HEK293 (cell line): Measurements from ENCODE around the gene GSTM5.
"Not testable (repeated sequence)": the region's sequence is repeated elsewhere in the genome, so short reads cannot be mapped to it uniquely, and the experiment has no call there.

Source experiments
- CTCF ChIA-PET: fragments of 350-600 bp; formaldehyde crosslinking; extraction: SDS; loops from one replicate; lab custom pipeline; 2021; ENCODE audit warnings: antibody characterized with exemption; lab: Yijun Ruan, JAX
- POLR2A ChIA-PET: fragments of 300-600 bp; formaldehyde crosslinking; extraction: SDS; loops from one replicate; lab custom pipeline; 2020; ENCODE audit warnings: antibody characterized with exemption, inconsistent platforms; lab: Yijun Ruan, JAX
- H3K27ac ChIP-seq: fragments of 200-500 bp; sonication (Bioruptor generic); 2 replicates; pipeline ENCODE4 v1.5.1; 2014; ENCODE audit warnings: low read depth, low read length, control low read depth, inconsistent platforms; ENCODE audit errors: extremely low read depth
- H3K36me3 ChIP-seq, 2 experiments: fragments of 200-500 bp in 1 of 2; sonication (Bioruptor generic) in 1 of 2; 1 replicate in 1 of 2; 2 replicates in 1 of 2; pipeline ENCODE4 v1.5.1; 2014 to 2017; ENCODE audit warnings: inconsistent platforms in 2 of 2, low read length in 2 of 2; ENCODE audit not compliant: control insufficient read depth in 2 of 2, insufficient read depth in 1 of 2
- H3K4me1 ChIP-seq: fragments of 200-500 bp; sonication (Bioruptor generic); 2 replicates; pipeline ENCODE4 v1.5.1; 2014; ENCODE audit warnings: mild to moderate bottlenecking, low read length, inconsistent platforms; ENCODE audit not compliant: control insufficient read depth, insufficient read depth
- H3K4me3 ChIP-seq: 2 replicates; pipeline ENCODE4 v1.5.1; 2011; ENCODE audit warnings: low read depth, mild to moderate bottlenecking, control low read depth, low read length, moderate library complexity
- H3K9me3 ChIP-seq: fragments of 200-500 bp; sonication (Bioruptor generic); 2 replicates; pipeline ENCODE4 v1.5.1; 2014; ENCODE audit warnings: low read depth, low read length, inconsistent platforms; ENCODE audit not compliant: control insufficient read depth, insufficient read depth
- WT1 ChIP-seq: fragments of 450-650 bp; formaldehyde crosslinking; IDR thresholded peaks from 2 replicates; pipeline ENCODE4 v1.5.1; 2016; ENCODE audit warnings: missing biosample characterization, missing genetic modification characterization
- ZBTB7A ChIP-seq: fragments of 450-650 bp; formaldehyde crosslinking; IDR thresholded peaks from 2 replicates; pipeline ENCODE4 v1.5.1; 2016; ENCODE audit warnings: low read depth, missing biosample characterization, missing genetic modification characterization
- ZFP37 ChIP-seq: fragments of 450-650 bp; formaldehyde crosslinking; IDR thresholded peaks from 2 replicates; pipeline ENCODE4 v1.5.1; 2016; ENCODE audit warnings: missing biosample characterization, missing genetic modification characterization
- ZNF174 ChIP-seq: fragments of 450-650 bp; formaldehyde crosslinking; IDR thresholded peaks from 2 replicates; pipeline ENCODE4 v1.5.0; 2017; ENCODE audit warnings: missing biosample characterization, mild to moderate bottlenecking, missing genetic modification characterization
- ZNF221 ChIP-seq: fragments of 450-650 bp; formaldehyde crosslinking; IDR thresholded peaks from 2 replicates; pipeline ENCODE4 v1.5.1; 2017; ENCODE audit warnings: missing biosample characterization, missing genetic modification characterization, borderline replicate concordance
- ZNF366 ChIP-seq: fragments of 450-650 bp; formaldehyde crosslinking; conservative IDR thresholded peaks from 2 replicates; pipeline ENCODE4 v1.5.1; 2016; ENCODE audit warnings: missing biosample characterization, missing genetic modification characterization
- ZNF391 ChIP-seq: fragments of 450-650 bp; formaldehyde crosslinking; IDR thresholded peaks from 2 replicates; pipeline ENCODE4 v1.5.1; 2016; ENCODE audit warnings: low read depth, missing biosample characterization, missing genetic modification characterization, borderline replicate concordance
- ZNF585B ChIP-seq: fragments of 450-650 bp; formaldehyde crosslinking; IDR thresholded peaks from 2 replicates; pipeline ENCODE4 v1.5.1; 2016; ENCODE audit warnings: missing biosample characterization, missing genetic modification characterization
- ZNF610 ChIP-seq: fragments of 450-650 bp; formaldehyde crosslinking; IDR thresholded peaks from 2 replicates; pipeline ENCODE4 v1.5.1; 2016; ENCODE audit warnings: missing biosample characterization, missing genetic modification characterization, borderline replicate concordance
- ZNF654 ChIP-seq: fragments of 450-650 bp; formaldehyde crosslinking; IDR thresholded peaks from 2 replicates; pipeline ENCODE4 v1.5.1; 2016; ENCODE audit warnings: low read depth, missing biosample characterization, missing genetic modification characterization
- ZNF785 ChIP-seq: fragments of 450-650 bp; formaldehyde crosslinking; IDR thresholded peaks from 2 replicates; pipeline ENCODE4 v1.5.1; 2016; ENCODE audit warnings: missing biosample characterization, missing genetic modification characterization
- ZSCAN23 ChIP-seq: fragments of 450-650 bp; formaldehyde crosslinking; IDR thresholded peaks from 2 replicates; pipeline ENCODE4 v1.5.1; 2016; ENCODE audit warnings: missing biosample characterization, missing genetic modification characterization
- TF ChIP-seq, protein P1 (sequence below): fragments of 450-650 bp; formaldehyde crosslinking; IDR thresholded peaks from 2 replicates; pipeline ENCODE4 v1.5.1; 2016; ENCODE audit warnings: missing biosample characterization, missing genetic modification characterization
- TF ChIP-seq, protein P2 (sequence below): fragments of 450-650 bp; formaldehyde crosslinking; IDR thresholded peaks from 2 replicates; pipeline ENCODE4 v1.5.1; 2016; ENCODE audit warnings: missing biosample characterization, missing genetic modification characterization, borderline replicate concordance
- TF ChIP-seq, protein P3 (sequence below): fragments of 450-650 bp; formaldehyde crosslinking; conservative IDR thresholded peaks from 2 replicates; pipeline ENCODE4 v1.5.1; 2016; ENCODE audit warnings: low read depth, missing biosample characterization, missing genetic modification characterization

The GSTM5 gene

DNA sequence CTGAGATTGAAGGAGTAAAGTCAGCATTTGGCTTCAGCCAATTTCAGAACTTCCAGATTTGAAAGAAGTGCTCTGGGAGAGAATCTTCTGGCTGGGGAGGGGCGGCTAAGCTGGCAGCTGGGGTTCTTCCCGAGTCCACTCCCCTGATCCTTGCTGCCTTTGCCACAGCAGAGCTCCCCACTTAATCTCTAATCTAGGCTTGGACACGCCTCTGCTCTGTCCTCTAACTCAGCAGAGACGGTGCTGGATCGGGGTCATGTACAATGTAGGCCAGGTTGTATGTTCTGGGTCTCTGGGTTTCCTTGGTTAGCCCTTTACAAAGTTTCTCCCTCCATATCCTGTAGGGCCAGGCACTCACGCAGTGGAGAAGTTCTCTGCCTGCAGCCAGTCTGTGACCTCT lies 38.9 kb downstream of the GSTM5 start:
- Histone ChIP-seq H3K27ac (no peak overlapping the region), H3K4me3 (no peak overlapping the region), H3K36me3 (no peaks in the 10 kb centered on the region), H3K9me3 (no peaks in the 10 kb centered on the region; the same call in 1 of the 2 replicates), H3K4me1 (no peaks in the 10 kb centered on the region)
- ChIA-PET POLR2A (no interaction called here), CTCF (interaction anchor here (1.2 to 1.4 kb wide), 2 partner anchors 107 kb away, joined by 4 to 6 read pairs; no protein-coding TSS in a partner anchor)
- no peak for TF ChIP-seq ZNF610 (tag by site-specific recombination)
- no peak for TF ChIP-seq ZBTB7A (tag by site-specific recombination)

DNA sequence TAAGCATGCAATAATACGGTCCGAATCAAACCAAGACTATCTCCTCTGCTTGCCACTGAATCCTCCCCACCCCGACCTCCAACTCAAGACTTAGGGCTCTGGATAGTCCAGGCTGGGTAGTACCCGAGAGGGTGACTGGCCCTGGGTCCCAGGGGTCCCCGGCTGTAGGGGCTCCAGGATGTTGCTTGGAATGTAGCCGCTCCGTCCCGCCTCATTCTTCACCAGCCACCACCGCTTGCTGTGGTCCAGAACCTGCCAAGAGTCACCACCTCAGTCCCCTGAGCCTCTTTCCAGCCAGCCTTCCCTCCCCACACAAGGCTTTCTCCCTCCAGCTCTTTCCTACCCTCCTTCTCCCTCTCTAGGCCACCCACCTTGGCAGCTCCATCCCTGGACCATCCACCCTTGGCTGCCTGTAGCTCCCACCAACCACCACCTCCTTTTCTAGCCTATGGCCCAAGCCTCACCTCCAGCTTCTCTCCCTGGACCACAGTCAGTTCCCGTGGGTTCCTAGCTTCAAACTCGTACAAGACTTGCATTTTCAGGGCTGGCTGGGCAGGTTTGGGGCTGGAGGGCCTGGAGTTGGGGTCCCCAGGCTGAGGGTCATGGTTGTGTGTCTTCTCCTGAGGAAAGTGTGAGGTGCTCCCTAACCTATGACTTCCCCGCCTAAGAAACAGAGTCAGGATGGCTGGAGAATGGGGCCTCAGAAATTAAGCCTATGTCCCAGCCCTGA lies 39.6 kb downstream of the GSTM5 start:
- Histone ChIP-seq H3K4me1 (no peaks in the 10 kb centered on the region), H3K36me3 (no peaks in the 10 kb centered on the region), H3K4me3 (no peak overlapping the region), H3K9me3 (no peaks in the 10 kb centered on the region; the same call in 1 of the 2 replicates), H3K27ac (no peak overlapping the region)
- CTCF ChIA-PET: interaction anchor here (0.8 to 1.2 kb wide), 2 partner anchors 108 to 112 kb away, joined by 4 read pairs; no protein-coding TSS in a partner anchor
- POLR2A ChIA-PET: no interaction called here
- no peak for TF ChIP-seq ZNF585B (tag by site-specific recombination)

DNA sequence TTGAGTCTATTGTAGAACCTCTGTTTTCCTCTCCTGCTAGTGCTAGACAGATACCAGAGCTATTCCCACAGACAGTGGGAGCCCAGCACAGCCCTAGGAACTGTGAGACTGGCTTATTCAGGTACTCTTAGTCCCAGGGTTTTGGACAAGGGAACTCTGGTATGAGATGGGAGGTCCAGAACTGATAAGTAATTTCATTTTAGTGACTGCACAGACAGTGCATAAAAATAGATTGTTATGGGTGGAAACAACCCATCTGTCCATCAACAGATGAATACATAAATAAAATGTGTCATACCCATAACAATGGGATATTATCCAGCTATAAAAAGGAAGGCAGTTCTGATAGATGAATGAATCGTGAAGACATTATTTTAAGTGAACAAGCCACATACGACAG lies 42.7 kb downstream of the GSTM5 start:
- TF ChIP-seq, protein P1, sequence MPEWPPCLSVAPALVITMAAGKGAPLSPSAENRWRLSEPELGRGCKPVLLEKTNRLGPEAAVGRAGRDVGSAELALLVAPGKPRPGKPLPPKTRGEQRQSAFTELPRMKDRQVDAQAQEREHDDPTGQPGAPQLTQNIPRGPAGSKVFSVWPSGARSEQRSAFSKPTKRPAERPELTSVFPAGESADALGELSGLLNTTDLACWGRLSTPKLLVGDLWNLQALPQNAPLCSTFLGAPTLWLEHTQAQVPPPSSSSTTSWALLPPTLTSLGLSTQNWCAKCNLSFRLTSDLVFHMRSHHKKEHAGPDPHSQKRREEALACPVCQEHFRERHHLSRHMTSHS: no peak
- TF ChIP-seq, protein P2, sequence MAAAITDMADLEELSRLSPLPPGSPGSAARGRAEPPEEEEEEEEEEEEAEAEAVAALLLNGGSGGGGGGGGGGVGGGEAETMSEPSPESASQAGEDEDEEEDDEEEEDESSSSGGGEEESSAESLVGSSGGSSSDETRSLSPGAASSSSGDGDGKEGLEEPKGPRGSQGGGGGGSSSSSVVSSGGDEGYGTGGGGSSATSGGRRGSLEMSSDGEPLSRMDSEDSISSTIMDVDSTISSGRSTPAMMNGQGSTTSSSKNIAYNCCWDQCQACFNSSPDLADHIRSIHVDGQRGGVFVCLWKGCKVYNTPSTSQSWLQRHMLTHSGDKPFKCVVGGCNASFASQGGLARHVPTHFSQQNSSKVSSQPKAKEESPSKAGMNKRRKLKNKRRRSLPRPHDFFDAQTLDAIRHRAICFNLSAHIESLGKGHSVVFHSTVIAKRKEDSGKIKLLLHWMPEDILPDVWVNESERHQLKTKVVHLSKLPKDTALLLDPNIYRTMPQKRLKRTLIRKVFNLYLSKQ (tag by site-specific recombination): no peak
- TF ChIP-seq ZNF391 (tag by site-specific recombination) (no peak), ZNF174 (no peak), ZNF221 (tag by site-specific recombination) (no peak)
- no peaks in the 10 kb centered on the region for H3K4me1 ChIP-seq
- ChIA-PET POLR2A (no interaction called here), CTCF (interaction anchor here (1.5 to 3.4 kb wide), 2 partner anchors 22 to 230 kb away, joined by 6 to 12 read pairs; partner anchors contain the start of gene AHCYL1)
- H3K4me3 ChIP-seq: no peak overlapping the region
- no peak overlapping the region for H3K27ac ChIP-seq
- no peaks in the 10 kb centered on the region for H3K9me3 ChIP-seq
- no peaks in the 10 kb centered on the region for H3K36me3 ChIP-seq

DNA sequence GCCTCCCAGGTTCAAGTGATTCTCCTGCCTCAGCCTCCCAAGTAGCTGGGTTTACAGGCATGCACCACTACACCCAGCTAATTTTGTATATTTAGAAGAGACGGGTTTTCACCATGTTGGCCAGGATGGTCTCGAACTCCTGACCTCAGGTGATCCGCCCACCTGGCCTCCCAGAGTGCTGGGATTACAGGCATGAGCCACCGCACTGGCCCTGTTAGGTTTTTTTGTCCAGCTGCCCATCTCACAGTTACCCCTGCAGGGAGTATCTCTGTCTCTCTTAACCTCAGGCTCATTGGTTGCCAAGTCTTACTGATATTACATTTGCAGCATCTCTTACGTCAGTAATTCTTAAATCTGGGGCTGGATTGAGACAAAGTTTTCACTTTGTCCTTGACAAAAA lies 44.3 kb downstream of the GSTM5 start:
- CTCF ChIA-PET: interaction anchor here (0.9 to 3.4 kb wide), 2 partner anchors 114 to 228 kb away, joined by 3 to 12 read pairs; partner anchors contain the start of gene AHCYL1
- H3K4me1 ChIP-seq, H3K4me3 ChIP-seq, H3K9me3 ChIP-seq, H3K27ac ChIP-seq, H3K36me3 ChIP-seq, POLR2A ChIA-PET: not testable (repeated sequence)

DNA sequence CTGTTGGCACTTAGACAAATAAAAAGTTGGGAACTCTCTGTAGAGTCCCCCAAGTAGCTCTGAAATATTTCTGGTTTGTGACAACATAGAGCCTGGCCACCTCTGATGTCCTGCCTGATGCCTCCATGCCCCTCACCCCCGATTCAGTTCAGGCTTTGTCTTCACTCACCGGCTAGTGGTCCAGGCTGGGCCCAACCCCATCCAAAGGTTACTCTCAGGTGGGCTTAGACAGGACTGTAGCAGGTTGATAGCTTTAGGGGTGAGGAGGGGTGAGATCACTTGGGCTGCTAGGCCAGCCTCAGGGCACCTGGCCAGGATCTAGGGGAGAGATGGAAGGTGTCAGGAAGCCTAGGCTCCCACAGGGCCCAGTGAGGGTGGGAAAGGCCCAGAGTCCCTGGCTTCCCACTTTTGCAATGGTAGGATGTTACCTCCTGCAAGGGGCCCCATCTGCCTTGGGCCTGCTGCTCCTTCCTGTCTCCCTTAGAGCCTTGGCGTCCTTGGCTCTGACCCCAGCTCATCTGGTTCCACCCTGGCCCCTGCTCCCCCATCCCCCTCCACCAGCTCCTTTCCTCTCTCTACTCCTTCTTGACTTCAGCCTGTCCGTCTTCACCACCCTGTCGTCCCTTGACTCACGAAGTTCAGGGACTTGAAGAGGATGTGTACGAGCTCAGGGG lies 44.9 kb downstream of the GSTM5 start:
- Histone ChIP-seq H3K36me3 (no peaks in the 10 kb centered on the region), H3K4me3 (no peak overlapping the region), H3K27ac (no peak overlapping the region), H3K9me3 (no peaks in the 10 kb centered on the region), H3K4me1 (no peaks in the 10 kb centered on the region)
- CTCF ChIA-PET: interaction anchor here (0.6 to 3.4 kb wide), 4 partner anchors 20 to 446 kb away, joined by 3 to 12 read pairs (median 4); partner anchors contain the start of gene AHCYL1
- POLR2A ChIA-PET: no interaction called here
- no peak for TF ChIP-seq WT1 (tag by site-specific recombination)
- TF ChIP-seq ZNF366 (tag by site-specific recombination): no peak
- TF ChIP-seq ZSCAN23: no peak
- TF ChIP-seq, protein P3, sequence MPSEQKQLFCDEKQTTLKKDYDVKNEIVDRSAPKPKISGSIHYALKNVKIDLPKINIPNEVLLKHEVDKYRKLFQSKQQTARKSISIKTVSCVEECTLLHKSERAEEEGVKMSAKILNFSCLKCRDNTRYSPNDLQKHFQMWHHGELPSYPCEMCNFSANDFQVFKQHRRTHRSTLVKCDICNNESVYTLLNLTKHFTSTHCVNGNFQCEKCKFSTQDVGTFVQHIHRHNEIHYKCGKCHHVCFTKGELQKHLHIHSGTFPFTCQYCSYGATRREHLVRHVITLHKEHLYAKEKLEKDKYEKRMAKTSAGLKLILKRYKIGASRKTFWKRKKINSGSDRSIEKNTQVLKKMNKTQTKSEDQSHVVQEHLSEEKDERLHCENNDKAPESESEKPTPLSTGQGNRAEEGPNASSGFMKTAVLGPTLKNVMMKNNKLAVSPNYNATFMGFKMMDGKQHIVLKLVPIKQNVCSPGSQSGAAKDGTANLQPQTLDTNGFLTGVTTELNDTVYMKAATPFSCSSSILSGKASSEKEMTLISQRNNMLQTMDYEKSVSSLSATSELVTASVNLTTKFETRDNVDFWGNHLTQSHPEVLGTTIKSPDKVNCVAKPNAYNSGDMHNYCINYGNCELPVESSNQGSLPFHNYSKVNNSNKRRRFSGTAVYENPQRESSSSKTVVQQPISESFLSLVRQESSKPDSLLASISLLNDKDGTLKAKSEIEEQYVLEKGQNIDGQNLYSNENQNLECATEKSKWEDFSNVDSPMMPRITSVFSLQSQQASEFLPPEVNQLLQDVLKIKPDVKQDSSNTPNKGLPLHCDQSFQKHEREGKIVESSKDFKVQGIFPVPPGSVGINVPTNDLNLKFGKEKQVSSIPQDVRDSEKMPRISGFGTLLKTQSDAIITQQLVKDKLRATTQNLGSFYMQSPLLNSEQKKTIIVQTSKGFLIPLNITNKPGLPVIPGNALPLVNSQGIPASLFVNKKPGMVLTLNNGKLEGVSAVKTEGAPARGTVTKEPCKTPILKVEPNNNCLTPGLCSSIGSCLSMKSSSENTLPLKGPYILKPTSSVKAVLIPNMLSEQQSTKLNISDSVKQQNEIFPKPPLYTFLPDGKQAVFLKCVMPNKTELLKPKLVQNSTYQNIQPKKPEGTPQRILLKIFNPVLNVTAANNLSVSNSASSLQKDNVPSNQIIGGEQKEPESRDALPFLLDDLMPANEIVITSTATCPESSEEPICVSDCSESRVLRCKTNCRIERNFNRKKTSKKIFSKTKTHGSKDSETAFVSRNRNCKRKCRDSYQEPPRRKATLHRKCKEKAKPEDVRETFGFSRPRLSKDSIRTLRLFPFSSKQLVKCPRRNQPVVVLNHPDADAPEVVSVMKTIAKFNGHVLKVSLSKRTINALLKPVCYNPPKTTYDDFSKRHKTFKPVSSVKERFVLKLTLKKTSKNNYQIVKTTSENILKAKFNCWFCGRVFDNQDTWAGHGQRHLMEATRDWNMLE (tag by site-specific recombination): no peak
- no peak for TF ChIP-seq ZFP37 (tag by site-specific recombination)
- TF ChIP-seq ZNF654 (tag by site-specific recombination): no peak
- TF ChIP-seq ZNF785 (tag by site-specific recombination): no peak
